ENCODE results near the gene KRT1.

The KRT1 gene

DNA sequence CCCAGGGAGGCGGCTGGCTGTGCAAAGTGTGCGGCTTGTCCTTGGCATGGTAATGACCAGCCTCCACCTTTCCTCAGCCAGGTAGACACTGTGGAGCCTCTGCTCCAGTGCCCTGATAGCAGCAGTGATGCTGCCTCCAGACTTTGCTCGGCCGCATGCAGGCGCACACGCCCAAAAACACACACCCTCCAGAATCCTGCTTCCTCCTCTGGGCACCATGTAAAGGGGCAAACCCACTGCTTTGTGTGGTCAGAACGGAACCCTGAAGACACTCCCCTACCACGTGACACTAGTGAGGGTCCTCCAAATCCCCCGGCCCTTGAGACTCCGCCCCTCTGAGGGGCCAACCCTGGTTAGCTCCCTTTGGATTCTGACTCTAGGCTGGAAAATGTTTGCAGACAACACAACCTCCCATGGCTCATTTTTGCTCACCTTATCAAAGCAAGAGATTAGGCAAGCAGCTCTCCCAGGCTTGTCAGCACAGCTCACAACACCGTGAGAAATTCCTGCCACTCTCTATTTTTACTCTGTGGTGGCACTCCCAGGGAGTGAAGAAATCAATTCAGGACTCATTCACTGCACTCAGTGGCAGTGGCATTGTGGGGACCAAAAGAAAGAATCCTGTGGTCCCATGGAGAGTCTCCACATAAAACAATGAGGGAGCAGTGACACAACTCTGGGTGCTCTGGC, 18.6 kb upstream of the KRT1 start:
- Histone ChIP-seq H3K9me3 (ENCODE audit: control insufficient read depth, insufficient read depth, low read length) (no peaks in the 10 kb centered on the region), H4K20me1 (ENCODE audit: control insufficient read depth, insufficient read depth, low read depth, low read length) (no peaks in the 10 kb centered on the region), H3K79me2 (ENCODE audit: control insufficient read depth, low read length) (no peaks in the 10 kb centered on the region), H3K4me2 (ENCODE audit: low read length) (no peak overlapping the region), H3K4me3 (ENCODE audit: low read length) (no peak overlapping the region), H3K27me3 (ENCODE audit: control insufficient read depth, low read length) (no peaks in the 10 kb centered on the region), H3K27ac (ENCODE audit: low read depth, low read length) (no peak overlapping the region), H3K9me2 (replicated peaks; ENCODE audit: control insufficient read depth, low read length) (no peaks in the 10 kb centered on the region), H3F3A (ENCODE audit: control insufficient read depth, insufficient read depth) (no peaks in the 10 kb centered on the region), H3K4me1 (ENCODE audit: control insufficient read depth, low read length) (no peaks in the 10 kb centered on the region), H3K36me3 (ENCODE audit: control insufficient read depth, low read length) (no peaks in the 10 kb centered on the region)
- TF ChIP-seq, protein P1, sequence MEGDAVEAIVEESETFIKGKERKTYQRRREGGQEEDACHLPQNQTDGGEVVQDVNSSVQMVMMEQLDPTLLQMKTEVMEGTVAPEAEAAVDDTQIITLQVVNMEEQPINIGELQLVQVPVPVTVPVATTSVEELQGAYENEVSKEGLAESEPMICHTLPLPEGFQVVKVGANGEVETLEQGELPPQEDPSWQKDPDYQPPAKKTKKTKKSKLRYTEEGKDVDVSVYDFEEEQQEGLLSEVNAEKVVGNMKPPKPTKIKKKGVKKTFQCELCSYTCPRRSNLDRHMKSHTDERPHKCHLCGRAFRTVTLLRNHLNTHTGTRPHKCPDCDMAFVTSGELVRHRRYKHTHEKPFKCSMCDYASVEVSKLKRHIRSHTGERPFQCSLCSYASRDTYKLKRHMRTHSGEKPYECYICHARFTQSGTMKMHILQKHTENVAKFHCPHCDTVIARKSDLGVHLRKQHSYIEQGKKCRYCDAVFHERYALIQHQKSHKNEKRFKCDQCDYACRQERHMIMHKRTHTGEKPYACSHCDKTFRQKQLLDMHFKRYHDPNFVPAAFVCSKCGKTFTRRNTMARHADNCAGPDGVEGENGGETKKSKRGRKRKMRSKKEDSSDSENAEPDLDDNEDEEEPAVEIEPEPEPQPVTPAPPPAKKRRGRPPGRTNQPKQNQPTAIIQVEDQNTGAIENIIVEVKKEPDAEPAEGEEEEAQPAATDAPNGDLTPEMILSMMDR (IDR thresholded peaks at IDR 0.05; ENCODE audit: low read depth, low read length, poor library complexity, severe bottlenecking) = no peak
- TF ChIP-seq EZH2phosphoT487 (IDR thresholded peaks at IDR 0.05; ENCODE audit: borderline replicate concordance, low read length) = no peak

DNA sequence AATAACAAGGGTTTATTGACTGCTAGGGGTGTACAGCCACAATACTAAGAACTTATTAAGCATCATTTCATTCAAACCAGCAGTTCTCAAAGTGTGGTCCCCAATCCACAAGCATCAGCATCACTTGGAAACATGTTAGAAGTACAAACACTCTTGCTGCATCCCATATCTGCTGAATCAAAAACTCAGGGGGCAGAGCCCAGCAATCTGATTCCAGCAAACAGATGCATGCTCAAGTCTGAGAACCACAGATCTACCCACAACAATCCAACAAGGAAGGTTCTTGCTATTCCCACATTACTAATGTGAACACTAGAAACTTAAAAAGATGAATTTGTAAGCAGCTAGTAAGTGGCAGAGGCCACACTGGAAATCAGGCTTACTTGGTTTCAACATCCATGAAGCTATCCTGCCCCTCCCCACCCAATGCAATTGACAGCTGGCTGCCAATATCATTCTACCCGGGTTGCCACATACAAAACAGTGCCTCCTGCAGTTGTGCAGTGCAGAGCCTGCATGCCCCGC, 16.9 kb upstream of the KRT1 start:
- Histone ChIP-seq H3K79me2 (ENCODE audit: control insufficient read depth, low read length) (no peaks in the 10 kb centered on the region), H3K4me3 (ENCODE audit: low read length) (no peak overlapping the region), H4K20me1 (ENCODE audit: control insufficient read depth, insufficient read depth, low read depth, low read length) (no peaks in the 10 kb centered on the region), H3K27me3 (ENCODE audit: control insufficient read depth, low read length) (peaks cover 12% of the 10 kb centered on the region), H3K4me2 (ENCODE audit: low read length) (no peak overlapping the region), H3K27ac (ENCODE audit: low read depth, low read length) (no peak overlapping the region), H3K4me1 (ENCODE audit: control insufficient read depth, low read length) (no peaks in the 10 kb centered on the region), H3K9me2 (replicated peaks; ENCODE audit: control insufficient read depth, low read length) (no peaks in the 10 kb centered on the region), H3K9me3 (ENCODE audit: control insufficient read depth, insufficient read depth, low read length) (no peaks in the 10 kb centered on the region), H3F3A (ENCODE audit: control insufficient read depth, insufficient read depth) (no peaks in the 10 kb centered on the region), H3K36me3 (ENCODE audit: control insufficient read depth, low read length) (no peaks in the 10 kb centered on the region)
- TF ChIP-seq EZH2phosphoT487 (IDR thresholded peaks at IDR 0.05; ENCODE audit: borderline replicate concordance, low read length) = no peak
- TF ChIP-seq, protein P1 (IDR thresholded peaks at IDR 0.05; ENCODE audit: low read depth, low read length, poor library complexity, severe bottlenecking) = no peak

DNA sequence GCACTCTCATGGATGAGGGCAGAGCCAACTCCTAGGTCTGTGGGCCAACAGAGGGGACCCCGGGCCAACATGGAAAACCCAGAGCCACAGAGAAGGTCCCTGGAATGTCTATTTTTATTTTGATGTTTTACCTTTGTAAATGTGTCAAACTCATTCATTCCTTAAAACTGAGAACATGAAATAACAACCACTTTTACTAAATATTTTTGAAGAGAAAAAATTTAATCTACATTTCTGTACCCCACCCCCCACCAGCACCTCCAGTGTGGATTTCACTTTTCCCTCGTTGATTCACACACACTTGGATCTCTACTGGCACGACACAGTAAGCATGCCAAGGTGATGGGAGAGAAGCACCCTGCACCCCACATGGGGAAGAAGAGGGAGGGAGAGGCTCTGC, 16.4 kb upstream of the KRT1 start:
- H3F3A ChIP-seq (ENCODE audit: control insufficient read depth, insufficient read depth) = no peaks in the 10 kb centered on the region
- H3K36me3 ChIP-seq (ENCODE audit: control insufficient read depth, low read length) = no peaks in the 10 kb centered on the region
- no peak overlapping the region for H3K4me3 ChIP-seq (ENCODE audit: low read length)
- H3K79me2 ChIP-seq (ENCODE audit: control insufficient read depth, low read length) = no peaks in the 10 kb centered on the region
- no peaks in the 10 kb centered on the region for H4K20me1 ChIP-seq (ENCODE audit: control insufficient read depth, insufficient read depth, low read depth, low read length)
- no peak overlapping the region for H3K27ac ChIP-seq (ENCODE audit: low read depth, low read length)
- H3K4me1 ChIP-seq (ENCODE audit: control insufficient read depth, low read length) = no peaks in the 10 kb centered on the region
- H3K9me2 ChIP-seq (replicated peaks; ENCODE audit: control insufficient read depth, low read length) = no peaks in the 10 kb centered on the region
- H3K9me3 ChIP-seq (ENCODE audit: control insufficient read depth, insufficient read depth, low read length) = no peaks in the 10 kb centered on the region
- H3K27me3 ChIP-seq (ENCODE audit: control insufficient read depth, low read length) = peaks cover 18% of the 10 kb centered on the region
- H3K4me2 ChIP-seq (ENCODE audit: low read length) = no peak overlapping the region
- TF ChIP-seq, protein P1 (IDR thresholded peaks at IDR 0.05; ENCODE audit: low read depth, low read length, poor library complexity, severe bottlenecking) = no peak

Data from DOHH2 (cell line).